Suprapubic skin (tissue), 4 donors: Measurements from ENCODE around the gene GRK5.

Experiments
- POLR2A ChIP-seq, 2 donors: fragments of 450-650 bp; IDR thresholded peaks; one replicate each; pipeline ENCODE4 v1.6.1; 2017; ENCODE audit warnings: antibody characterized with exemption in 2 of 2, mild to moderate bottlenecking in 2 of 2, moderate library complexity in 2 of 2
- POLR2AphosphoS5 ChIP-seq, 3 donors: sonication (generic); formaldehyde crosslinking; IDR thresholded peaks; one replicate each; pipeline ENCODE4 v1.6.1; 2017; ENCODE audit warnings: antibody characterized with exemption in 3 of 3
- TF ChIP-seq, protein P1 (sequence below), 2 donors: fragments of 200-600 bp in 1 of 2; fragments of 450-650 bp in 1 of 2; sonication (generic) in 1 of 2; IDR thresholded peaks; one replicate each; pipeline ENCODE4 v1.5.1; 2016 to 2019; ENCODE audit warnings: antibody characterized with exemption in 2 of 2, mild to moderate bottlenecking in 1 of 2, moderate library complexity in 1 of 2

DNA sequence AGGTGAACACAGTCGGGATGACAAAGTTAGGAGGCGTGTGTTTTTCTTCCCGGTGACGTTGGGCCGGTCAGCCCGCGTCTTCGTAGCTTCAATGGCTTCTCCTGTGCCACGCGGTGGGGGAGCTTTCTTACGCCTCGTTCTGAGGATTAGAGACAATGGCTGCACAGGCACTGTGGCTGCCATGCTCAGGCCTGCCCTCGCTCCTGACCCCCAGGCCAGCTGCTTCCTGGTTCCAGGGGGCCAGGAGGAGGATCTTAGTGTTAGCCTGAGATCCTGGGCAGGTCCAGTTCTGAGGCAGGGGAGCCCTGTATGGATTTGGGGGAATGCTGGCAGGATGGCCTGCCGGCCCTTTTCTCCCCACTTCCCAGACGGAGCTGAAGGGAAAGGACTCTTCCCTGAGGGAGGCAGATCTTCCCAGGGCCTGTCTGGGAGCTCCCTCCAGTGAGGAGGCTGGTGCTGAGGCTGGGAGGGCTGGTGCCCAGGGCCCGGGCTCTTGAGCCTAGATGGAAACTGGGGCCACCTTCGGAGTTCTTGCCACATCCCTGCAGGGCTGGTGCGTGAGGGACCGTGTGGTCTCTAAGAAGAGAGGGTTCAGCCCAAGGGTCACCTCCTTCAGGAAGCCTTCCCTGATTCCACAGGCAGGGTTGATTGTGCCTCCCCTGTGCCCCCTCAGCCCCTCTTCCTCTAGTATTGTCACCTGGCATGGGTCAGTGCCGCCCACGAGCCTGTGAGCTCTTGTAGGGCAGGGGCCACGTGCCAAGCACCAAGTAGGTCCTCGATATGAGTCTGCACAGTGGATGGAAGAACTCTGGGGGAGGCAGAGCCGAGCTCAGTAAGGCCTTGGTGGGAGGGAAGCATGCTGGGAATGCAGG, 101.4 kb downstream of the GRK5 start:
- TF ChIP-seq, protein P1, sequence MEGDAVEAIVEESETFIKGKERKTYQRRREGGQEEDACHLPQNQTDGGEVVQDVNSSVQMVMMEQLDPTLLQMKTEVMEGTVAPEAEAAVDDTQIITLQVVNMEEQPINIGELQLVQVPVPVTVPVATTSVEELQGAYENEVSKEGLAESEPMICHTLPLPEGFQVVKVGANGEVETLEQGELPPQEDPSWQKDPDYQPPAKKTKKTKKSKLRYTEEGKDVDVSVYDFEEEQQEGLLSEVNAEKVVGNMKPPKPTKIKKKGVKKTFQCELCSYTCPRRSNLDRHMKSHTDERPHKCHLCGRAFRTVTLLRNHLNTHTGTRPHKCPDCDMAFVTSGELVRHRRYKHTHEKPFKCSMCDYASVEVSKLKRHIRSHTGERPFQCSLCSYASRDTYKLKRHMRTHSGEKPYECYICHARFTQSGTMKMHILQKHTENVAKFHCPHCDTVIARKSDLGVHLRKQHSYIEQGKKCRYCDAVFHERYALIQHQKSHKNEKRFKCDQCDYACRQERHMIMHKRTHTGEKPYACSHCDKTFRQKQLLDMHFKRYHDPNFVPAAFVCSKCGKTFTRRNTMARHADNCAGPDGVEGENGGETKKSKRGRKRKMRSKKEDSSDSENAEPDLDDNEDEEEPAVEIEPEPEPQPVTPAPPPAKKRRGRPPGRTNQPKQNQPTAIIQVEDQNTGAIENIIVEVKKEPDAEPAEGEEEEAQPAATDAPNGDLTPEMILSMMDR (IDR thresholded peaks at IDR 0.05) = no peak
- no peak for TF ChIP-seq POLR2AphosphoS5 (IDR thresholded peaks at IDR 0.05)
- no peak for TF ChIP-seq POLR2A (IDR thresholded peaks at IDR 0.05)
